Stomach smooth muscle (tissue), 2 donors: ENCODE data around the gene ACBD3.

Experiments
- H3K27ac ChIP-seq: one replicate; pipeline ENCODE4 v1.7.0; 2013; ENCODE audit warnings: mild to moderate bottlenecking, low read length, inconsistent platforms
- H3K27me3 ChIP-seq, 2 donors: one replicate each; pipeline ENCODE4 v1.7.0; 2013; ENCODE audit warnings: low read length in 2 of 2; ENCODE audit not compliant: insufficient read depth in 2 of 2, control insufficient read depth in 1 of 2
- H3K36me3 ChIP-seq, 2 donors: one replicate each; pipeline ENCODE4 v1.7.0; 2013; ENCODE audit warnings: low read length in 2 of 2; ENCODE audit not compliant: control insufficient read depth in 2 of 2, insufficient read depth in 2 of 2
- H3K4me1 ChIP-seq: one replicate; pipeline ENCODE4 v1.7.0; 2013; ENCODE audit warnings: low read length; ENCODE audit not compliant: control insufficient read depth, insufficient read depth
- H3K4me3 ChIP-seq, 2 donors: one replicate each; pipeline ENCODE4 v1.7.0; 2013; ENCODE audit warnings: low read length in 2 of 2
- H3K9ac ChIP-seq, 2 donors: one replicate each; pipeline ENCODE4 v1.7.0; 2013; ENCODE audit warnings: low read length in 2 of 2, mild to moderate bottlenecking in 1 of 2
- H3K9me3 ChIP-seq, 2 donors: one replicate each; pipeline ENCODE4 v1.7.0; 2013; ENCODE audit warnings: low read length in 2 of 2; ENCODE audit not compliant: control insufficient read depth in 2 of 2
- donor health status: healthy.
- donor health status: Pancreatic carcinoma.

Gene ACBD3

DNA sequence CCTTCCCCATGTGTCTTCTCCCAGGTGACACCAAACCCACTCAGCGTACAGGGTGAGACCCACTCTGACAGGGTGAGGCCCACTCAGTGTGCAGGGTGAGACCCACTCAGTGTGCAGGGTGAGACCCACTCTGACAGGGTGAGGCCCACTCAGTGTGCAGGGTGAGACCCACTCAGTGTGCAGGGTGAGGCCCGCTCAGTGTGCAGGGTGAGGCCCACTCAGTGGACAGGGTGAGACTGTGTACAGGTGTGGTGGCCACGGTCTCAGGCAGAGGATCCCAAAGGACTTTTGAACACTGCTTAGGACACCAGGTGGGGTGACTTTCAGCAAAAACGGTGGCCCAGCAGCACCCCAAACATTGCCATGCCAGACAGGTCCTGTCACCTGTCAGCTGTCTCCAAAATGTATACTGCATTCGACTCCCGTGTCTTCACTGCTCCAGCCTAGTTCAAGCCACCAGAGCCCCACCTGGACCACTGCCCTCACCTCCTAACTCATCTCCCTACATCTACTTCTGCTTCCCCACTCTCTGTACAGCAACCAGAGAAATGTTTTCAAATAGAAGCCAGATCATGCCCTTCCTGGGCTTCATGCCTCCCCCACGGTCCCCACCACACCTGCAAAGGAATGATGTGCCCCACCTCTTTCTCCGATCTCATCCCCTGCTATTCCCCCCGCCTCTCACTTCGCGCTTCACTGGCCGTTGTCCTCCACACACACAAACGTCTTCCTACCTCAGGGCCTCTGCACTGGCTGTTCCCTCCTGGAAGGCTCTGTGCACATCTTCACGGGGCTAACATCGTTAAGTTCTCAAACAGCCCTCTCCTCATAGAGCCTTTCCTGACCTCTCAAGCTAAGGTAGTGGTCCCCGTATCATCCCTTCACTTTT lies 52.1 kb downstream of the ACBD3 start:
- H3K27me3 ChIP-seq, result no peaks in the 10 kb centered on the region
- peak overlapping the region; percentile 41 for H3K27ac ChIP-seq
- H3K4me1 ChIP-seq, result peaks cover 16% of the 10 kb centered on the region
- peak overlapping the region; percentile 38 to 57 for H3K4me3 ChIP-seq
- H3K9ac ChIP-seq, result peak overlapping the region in 1 of 2 donors; percentile 69
- H3K36me3 ChIP-seq, result no peaks in the 10 kb centered on the region
- H3K9me3 ChIP-seq, result no peaks in the 10 kb centered on the region

DNA sequence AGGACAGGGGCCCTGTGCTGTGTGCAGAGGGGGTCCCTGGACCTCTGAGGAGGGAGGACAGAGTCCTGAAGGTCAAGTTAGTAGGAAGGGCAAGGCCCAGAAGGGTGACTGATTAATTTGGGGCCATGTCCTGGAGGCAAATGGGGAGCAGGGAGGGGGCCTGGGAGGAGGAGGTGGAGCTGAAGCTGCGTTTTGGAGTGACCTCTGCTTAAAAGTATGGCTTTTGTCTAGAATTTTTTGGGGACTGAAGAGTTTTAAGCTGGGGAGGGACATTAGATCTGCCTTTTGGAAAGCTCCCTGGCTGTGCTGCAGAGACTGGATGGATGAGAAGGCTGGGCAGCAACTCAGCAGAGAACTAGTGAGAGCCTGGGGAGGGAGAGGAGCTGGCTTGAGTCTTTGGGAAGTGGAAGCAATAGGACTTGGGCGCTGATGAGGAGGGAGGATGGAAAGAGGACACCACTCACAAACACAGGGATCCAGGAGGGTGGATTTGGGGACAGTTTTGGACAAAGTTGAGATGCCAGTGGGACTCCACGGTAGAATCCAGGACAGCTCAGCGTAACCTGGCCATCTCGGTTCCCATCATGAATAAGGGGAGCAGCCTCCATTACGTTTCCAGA lies 52.9 kb downstream of the ACBD3 start:
- Histone ChIP-seq H3K9ac (peak overlapping the region in 1 of 2 donors; percentile 36), H3K4me1 (peaks cover 16% of the 10 kb centered on the region), H3K27ac (no peak overlapping the region), H3K4me3 (no peak overlapping the region), H3K9me3 (no peaks in the 10 kb centered on the region), H3K36me3 (no peaks in the 10 kb centered on the region), H3K27me3 (no peaks in the 10 kb centered on the region)

GRCh38 chr1:226132728-226133503 lies 53.6 kb downstream of the ACBD3 start:
- H3K27me3 ChIP-seq, result no peaks in the 10 kb centered on the region

DNA sequence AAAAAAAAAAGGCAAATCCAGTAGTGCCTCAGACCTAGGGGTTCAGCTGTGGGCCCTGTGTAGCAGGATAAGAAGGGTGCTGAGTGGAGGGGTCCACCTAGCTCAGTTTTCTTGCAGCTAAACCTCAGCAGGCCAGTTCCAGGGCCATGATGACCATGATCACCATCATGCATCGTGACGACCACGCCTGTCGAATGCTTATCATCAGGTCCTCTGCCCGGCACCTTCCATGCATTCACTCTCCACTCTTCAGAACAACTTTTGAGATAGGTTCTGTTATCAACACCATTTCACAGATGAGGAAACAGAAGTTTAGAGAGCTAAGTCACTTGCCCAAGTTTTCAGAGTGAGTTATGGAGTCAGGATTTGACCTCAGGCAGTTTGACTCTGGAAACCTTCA lies 54.9 kb downstream of the ACBD3 start:
- H3K4me3 ChIP-seq, result no peak overlapping the region
- H3K4me1 ChIP-seq, result peaks cover 16% of the 10 kb centered on the region
- H3K36me3 ChIP-seq, result no peaks in the 10 kb centered on the region
- no peaks in the 10 kb centered on the region for H3K27me3 ChIP-seq
- H3K9ac ChIP-seq, result no peak overlapping the region
- no peak overlapping the region for H3K27ac ChIP-seq
- H3K9me3 ChIP-seq, result no peaks in the 10 kb centered on the region

More at GRCh38 chr1:226132728-226133503, 53.6 kb downstream of the ACBD3 start:
- Histone ChIP-seq H3K4me1 (peaks cover 16% of the 10 kb centered on the region), H3K27ac (no peak overlapping the region), H3K36me3 (no peaks in the 10 kb centered on the region), H3K9ac (peak overlapping the region in 1 of 2 donors; percentile 36), H3K4me3 (no peak overlapping the region), H3K9me3 (no peaks in the 10 kb centered on the region)

- no peaks in the 10 kb centered on the region for H3K36me3 ChIP-seq
- H3K9me3 ChIP-seq, result no peaks in the 10 kb centered on the region
- peaks cover 5% of the 10 kb centered on the region for H3K4me1 ChIP-seq
- H3K27ac ChIP-seq, result no peak overlapping the region
- H3K4me3 ChIP-seq, result no peak overlapping the region
- H3K27me3 ChIP-seq, result no peaks in the 10 kb centered on the region
- H3K9ac ChIP-seq, result no peak overlapping the region
These were observed 57.3 kb downstream of the ACBD3 start for GRCh38 chr1:226129230-226129629.

- H3K36me3 ChIP-seq, result no peaks in the 10 kb centered on the region
- H3K27ac ChIP-seq, result no peak overlapping the region
- no peaks in the 10 kb centered on the region for H3K9me3 ChIP-seq
- H3K4me3 ChIP-seq, result no peak overlapping the region
- no peak overlapping the region for H3K9ac ChIP-seq
- H3K27me3 ChIP-seq, result no peaks in the 10 kb centered on the region
- H3K4me1 ChIP-seq, result peaks cover 5% of the 10 kb centered on the region
These were observed 58.0 kb downstream of the ACBD3 start for GRCh38 chr1:226128487-226129075.

DNA sequence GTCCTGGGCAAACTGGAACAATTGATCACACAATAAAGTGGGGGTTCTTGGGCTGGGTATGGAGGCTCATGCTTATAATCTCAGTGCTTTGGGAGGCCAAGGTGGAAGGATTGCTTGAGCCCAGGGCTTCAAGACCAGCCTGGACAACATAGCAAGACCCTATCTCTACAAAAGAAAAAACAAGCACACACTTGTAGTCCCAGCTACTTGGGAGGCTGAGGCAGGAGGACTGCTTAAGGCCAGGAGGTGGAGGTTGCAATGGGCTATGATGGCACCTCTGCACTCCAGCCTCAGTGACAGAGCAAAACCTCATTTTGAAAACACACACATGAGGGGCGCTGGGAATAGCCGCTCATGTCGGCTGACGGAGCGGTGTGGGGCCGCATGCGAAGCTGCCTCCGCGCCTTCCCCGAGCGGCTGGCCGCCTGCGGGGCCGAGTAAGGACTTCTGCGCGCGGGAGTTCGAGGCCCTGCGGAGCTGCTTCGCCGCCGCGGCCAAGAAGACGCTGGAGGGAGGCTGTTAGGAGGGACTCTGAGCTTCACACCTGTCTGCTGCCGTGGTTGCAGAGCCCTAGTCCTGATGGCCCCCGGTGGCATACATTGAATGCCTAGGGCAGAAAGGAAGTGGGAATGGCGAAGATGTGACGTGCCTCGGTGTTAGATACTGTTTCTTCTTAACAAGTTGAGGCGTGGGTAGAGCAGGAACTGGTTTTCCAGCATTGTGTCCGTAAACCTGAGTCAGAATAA lies 59.5 kb downstream of the ACBD3 start:
- no peaks in the 10 kb centered on the region for H3K9me3 ChIP-seq
- H3K4me3 ChIP-seq, result no peak overlapping the region
- H3K36me3 ChIP-seq, result no peaks in the 10 kb centered on the region
- H3K27me3 ChIP-seq, result no peaks in the 10 kb centered on the region
- H3K27ac ChIP-seq, result no peak overlapping the region
- H3K4me1 ChIP-seq, result peaks cover 14% of the 10 kb centered on the region
- H3K9ac ChIP-seq, result no peak overlapping the region

DNA sequence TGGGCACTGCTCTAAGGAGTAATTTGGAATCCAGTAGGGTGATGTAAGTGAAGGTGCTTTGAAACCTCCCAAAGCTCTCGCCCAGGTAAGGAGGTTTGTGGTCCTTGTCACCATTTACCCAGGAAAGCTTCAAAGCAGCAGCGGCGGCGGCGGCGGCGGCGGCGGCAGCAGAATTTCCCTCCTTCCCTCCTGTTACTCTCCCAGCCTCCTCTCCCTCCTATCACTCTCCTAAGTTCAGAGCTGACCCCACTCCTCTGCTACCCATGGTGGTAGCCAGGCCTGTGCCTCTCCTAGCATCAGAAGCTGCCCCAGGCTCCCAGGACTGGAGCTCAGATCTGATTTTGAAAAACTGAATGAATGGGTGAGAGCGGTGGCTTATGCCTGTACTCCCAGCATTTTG lies 60.7 kb downstream of the ACBD3 start:
- H3K4me3 ChIP-seq, result no peak overlapping the region
- peaks cover 22% of the 10 kb centered on the region for H3K4me1 ChIP-seq
- H3K36me3 ChIP-seq, result no peaks in the 10 kb centered on the region
- H3K9ac ChIP-seq, result no peak overlapping the region
- no peaks in the 10 kb centered on the region for H3K27me3 ChIP-seq
- H3K27ac ChIP-seq, result no peak overlapping the region
- H3K9me3 ChIP-seq, result no peaks in the 10 kb centered on the region

- Histone ChIP-seq H3K9ac (no peak overlapping the region), H3K4me1 (peaks cover 22% of the 10 kb centered on the region), H3K4me3 (no peak overlapping the region), H3K36me3 (no peaks in the 10 kb centered on the region), H3K27ac (no peak overlapping the region), H3K9me3 (no peaks in the 10 kb centered on the region), H3K27me3 (no peaks in the 10 kb centered on the region)
These were observed 61.4 kb downstream of the ACBD3 start for GRCh38 chr1:226125097-226125630.
